H9 (cell line): ENCODE results near the gene AMIGO1. TPM values are rescaled to one million over a fixed set of nuclear protein-coding genes. Genes with fewer than 3 reads are reported as not detected.

Source experiments
- DNase-seq: peaks from one replicate; pipeline ENCODE4 v3.0.0-alpha.2; 2017
- H2AFZ ChIP-seq: one replicate; pipeline ENCODE4 v1.6.1; 2013; ENCODE audit warnings: mild to moderate bottlenecking, low read length, control low read depth, moderate library complexity
- H2AK5ac ChIP-seq: 2 replicates; pipeline ENCODE4 v1.6.1; 2013; ENCODE audit warnings: low read length, control low read depth, mixed read lengths; ENCODE audit not compliant: insufficient read length
- H2BK120ac ChIP-seq: one replicate; pipeline ENCODE4 v1.6.1; 2013; ENCODE audit warnings: low read depth, mild to moderate bottlenecking, low read length, control low read depth, inconsistent platforms; ENCODE audit not compliant: poor library complexity, severe bottlenecking
- H2BK12ac ChIP-seq: 2 replicates; pipeline ENCODE4 v1.6.1; 2013; ENCODE audit warnings: low read length, control low read depth, mixed read lengths, low read depth; ENCODE audit not compliant: insufficient read length
- H2BK15ac ChIP-seq: 2 replicates; pipeline ENCODE4 v1.6.1; 2013; ENCODE audit warnings: low read depth, low read length, control low read depth
- H2BK20ac ChIP-seq: one replicate; pipeline ENCODE4 v1.6.1; 2013; ENCODE audit warnings: low read depth, mild to moderate bottlenecking, low read length, control low read depth, inconsistent platforms; ENCODE audit not compliant: poor library complexity, severe bottlenecking
- H2BK5ac ChIP-seq: 2 replicates; pipeline ENCODE4 v1.6.1; 2013; ENCODE audit warnings: low read length, control low read depth, mixed read lengths; ENCODE audit not compliant: insufficient read length
- H3K14ac ChIP-seq: 2 replicates; pipeline ENCODE4 v1.6.1; 2013; ENCODE audit warnings: low read length, control low read depth; ENCODE audit not compliant: insufficient read depth
- H3K18ac ChIP-seq: 2 replicates; pipeline ENCODE4 v1.6.1; 2013; ENCODE audit warnings: low read depth, mild to moderate bottlenecking, mixed read lengths, low read length, control low read depth; ENCODE audit not compliant: insufficient read length
- H3K23ac ChIP-seq: 2 replicates; pipeline ENCODE4 v1.6.1; 2013; ENCODE audit warnings: low read length, control low read depth, mixed read lengths, low read depth; ENCODE audit not compliant: insufficient read length
- H3K23me2 ChIP-seq: 2 replicates; pipeline ENCODE4 v1.6.1; 2013; ENCODE audit warnings: low read depth, mild to moderate bottlenecking, mixed read lengths, low read length, control low read depth; ENCODE audit not compliant: insufficient read length, poor library complexity, severe bottlenecking
- H3K27ac ChIP-seq: 2 replicates; pipeline ENCODE4 v1.5.1; 2013; ENCODE audit warnings: low read length, control low read depth, mixed read lengths, low read depth; ENCODE audit not compliant: insufficient read length
- H3K27me3 ChIP-seq: 2 replicates; pipeline ENCODE4 v1.6.1; 2013; ENCODE audit warnings: low read length, control low read depth, inconsistent platforms; ENCODE audit not compliant: insufficient read depth
- H3K4ac ChIP-seq: 2 replicates; pipeline ENCODE4 v1.6.1; 2013; ENCODE audit warnings: low read depth, mild to moderate bottlenecking, control low read depth, inconsistent platforms, low read length, moderate library complexity
- H3K4me1 ChIP-seq: 2 replicates; pipeline ENCODE4 v1.6.1; 2013; ENCODE audit warnings: low read length, control low read depth, inconsistent platforms; ENCODE audit not compliant: insufficient read depth
- H3K4me2 ChIP-seq: 2 replicates; pipeline ENCODE4 v1.6.1; 2013; ENCODE audit warnings: low read length, control low read depth, mixed read lengths; ENCODE audit not compliant: insufficient read length, insufficient read depth
- H3K56ac ChIP-seq: 2 replicates; pipeline ENCODE4 v1.6.1; 2013; ENCODE audit warnings: low read depth, mild to moderate bottlenecking, mixed read lengths, low read length, control low read depth; ENCODE audit not compliant: insufficient read length
- H3K79me1 ChIP-seq: 2 replicates; pipeline ENCODE4 v1.6.1; 2013; ENCODE audit warnings: low read depth, mild to moderate bottlenecking, moderate library complexity, low read length, control low read depth, inconsistent platforms; ENCODE audit not compliant: insufficient read depth, poor library complexity, severe bottlenecking
- H3K79me2 ChIP-seq: 2 replicates; pipeline ENCODE4 v1.6.1; 2013; ENCODE audit warnings: low read length, control low read depth, inconsistent platforms; ENCODE audit not compliant: insufficient read depth
- H3K9ac ChIP-seq: 2 replicates; pipeline ENCODE4 v1.6.1; 2013; ENCODE audit warnings: low read length, control low read depth, mixed read lengths; ENCODE audit not compliant: insufficient read length; ENCODE audit errors: extremely low read depth
- H3K9me3 ChIP-seq: one replicate; pipeline ENCODE4 v1.6.1; 2013; ENCODE audit warnings: low read depth, low read length, inconsistent platforms; ENCODE audit not compliant: control insufficient read depth
- H3T11ph ChIP-seq: one replicate; pipeline ENCODE4 v1.6.1; 2013; ENCODE audit warnings: mild to moderate bottlenecking, low read length, control low read depth, inconsistent platforms
- H4K20me1 ChIP-seq: one replicate; pipeline ENCODE4 v1.6.1; 2013; ENCODE audit not compliant: control insufficient read depth, insufficient read length, insufficient read depth
- H4K5ac ChIP-seq: 2 replicates; pipeline ENCODE4 v1.6.1; 2013; ENCODE audit warnings: low read depth, mild to moderate bottlenecking, mixed read lengths, low read length, control low read depth; ENCODE audit not compliant: insufficient read length
- H4K8ac ChIP-seq: replicated peaks from 2 replicates; pipeline ENCODE4 v1.6.1; 2013; ENCODE audit warnings: low read length, control low read depth, mixed read lengths, low read depth; ENCODE audit not compliant: insufficient read length
- H4K91ac ChIP-seq: 2 replicates; pipeline ENCODE4 v1.6.1; 2013; ENCODE audit warnings: low read depth, mild to moderate bottlenecking, moderate library complexity, mixed read lengths, low read length, control low read depth; ENCODE audit not compliant: insufficient read length
- H3K27ac Mint-ChIP-seq, 3 experiments: 2 replicates in 2 of 3; 3 replicates in 1 of 3; pipeline ENCODE4 v1.8.0; 2020 to 2021; ENCODE audit warnings: mixed read lengths in 3 of 3, mild to moderate bottlenecking in 1 of 3, moderate library complexity in 1 of 3
- H3K27me3 Mint-ChIP-seq: 2 replicates; pipeline ENCODE4 v1.8.0; 2021; ENCODE audit warnings: low read depth, mild to moderate bottlenecking, moderate library complexity, mixed read lengths
- H3K36me3 Mint-ChIP-seq, 3 experiments: 2 replicates in 2 of 3; 3 replicates in 1 of 3; pipeline ENCODE4 v1.8.0; 2020 to 2021; ENCODE audit warnings: low read depth in 3 of 3, mixed read lengths in 3 of 3; ENCODE audit not compliant: insufficient read depth in 1 of 3
- H3K4me1 Mint-ChIP-seq, 2 experiments: 2 replicates each; pipeline ENCODE4 v1.8.0; 2020; ENCODE audit warnings: mixed read lengths in 2 of 2
- H3K4me3 Mint-ChIP-seq, 2 experiments: 2 replicates in 1 of 2; 3 replicates in 1 of 2; pipeline ENCODE4 v1.8.0; 2020 to 2021; ENCODE audit warnings: mild to moderate bottlenecking in 2 of 2, mixed read lengths in 2 of 2, moderate library complexity in 1 of 2
- H3K9me3 Mint-ChIP-seq, 2 experiments: 2 replicates in 1 of 2; 3 replicates in 1 of 2; pipeline ENCODE4 v1.8.0; 2020; ENCODE audit warnings: mild to moderate bottlenecking in 2 of 2, mixed read lengths in 2 of 2, moderate library complexity in 1 of 2
- WGBS: extraction: QIAGEN DNeasy Blood & Tissue Kit; methylation state at CpG from one replicate; pipeline ENCODE4 v1.1.7; 2013; ENCODE audit warnings: missing lambda C conversion rate, low lambda C conversion rate, mixed read lengths; ENCODE audit not compliant: insufficient read length; ENCODE audit errors: extremely low coverage; 5-methylcytosine and 5-hydroxymethylcytosine counted together
- total RNA-seq: library from RNA; stranded (reverse); gene quantifications from 2 replicates; pipeline ENCODE4 v1.2.1, GENCODE V29; 2021
- TF ChIP-seq, protein P1 (sequence below): fragments of 200-600 bp; sonication (generic); conservative IDR thresholded peaks from 3 replicates; pipeline ENCODE4 v1.8.0; 2021; ENCODE audit warnings: antibody characterized with exemption, mild to moderate bottlenecking

AMIGO1 gene
- total RNA-seq, 1 experiment from 2014 or later, result 4.1 TPM

DNA sequence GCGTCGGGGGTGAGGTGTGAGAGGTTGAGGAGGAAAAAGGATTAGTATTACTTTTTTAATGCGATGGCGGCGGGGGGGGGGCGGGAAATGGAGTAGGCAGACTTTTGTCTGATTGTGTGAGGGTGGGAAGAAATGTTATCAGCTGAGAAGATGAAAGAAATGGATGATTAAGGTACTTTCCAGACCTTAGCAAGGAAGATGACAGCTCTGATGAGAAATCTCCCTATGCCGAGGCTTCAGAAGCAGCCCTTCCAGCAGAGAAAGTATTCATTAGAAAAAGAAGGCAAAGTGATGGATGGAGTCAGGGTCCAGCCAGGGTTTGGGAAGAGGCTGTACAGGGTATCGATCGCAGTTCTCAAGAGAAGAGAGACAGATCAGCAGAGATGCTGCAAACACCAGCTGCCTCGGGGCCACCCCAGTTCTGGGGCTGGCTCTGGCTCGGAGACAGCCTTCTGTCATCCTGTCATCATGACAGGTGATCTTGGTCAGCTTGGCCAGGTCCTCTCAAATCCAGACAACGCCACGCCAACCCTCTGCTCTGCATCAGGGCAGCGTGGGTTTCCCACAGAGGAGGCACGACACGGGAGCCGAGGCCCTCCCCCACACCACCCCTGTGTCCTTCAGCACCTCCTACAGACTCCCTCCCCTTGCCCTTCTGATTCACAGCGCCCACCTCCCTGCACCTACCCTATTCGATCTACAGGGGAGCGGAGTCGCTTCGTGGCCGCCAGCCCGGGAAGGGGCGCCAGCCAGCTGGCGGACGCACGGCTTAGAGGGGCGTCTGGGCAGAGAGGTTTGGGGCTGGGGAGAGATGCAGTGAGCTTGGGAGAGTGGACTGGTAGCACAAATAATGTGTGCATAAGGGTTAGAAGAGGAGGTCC is 26.5 kb downstream of the AMIGO1 start:
- H3K18ac ChIP-seq, result no peak overlapping the region
- no peak overlapping the region for H3K23ac ChIP-seq
- H3K4me2 ChIP-seq, result peak overlapping the region; percentile 97
- no peak overlapping the region for H2BK12ac ChIP-seq
- H2AK5ac ChIP-seq, result no peak overlapping the region
- H2BK20ac ChIP-seq, result no peak overlapping the region
- H3K9me3 Mint-ChIP-seq, result no peaks in the 10 kb centered on the region; a peak in 1 of 5 replicates
- H3K27ac ChIP-seq, result no peak overlapping the region
- H3K14ac ChIP-seq, result no peak overlapping the region
- peaks cover 2% of the 10 kb centered on the region; the same call in 1 of the 2 replicates for H3K4me1 ChIP-seq
- H3K56ac ChIP-seq, result no peak overlapping the region
- H3K36me3 Mint-ChIP-seq, result peaks cover 5 to 21% (median 8%) of the 10 kb centered on the region in 3 experiments; a peak in 6 of 7 replicates
- H3K9ac ChIP-seq, result no peak overlapping the region
- no peak overlapping the region for H4K8ac ChIP-seq
- no peaks in the 10 kb centered on the region for H3K79me2 ChIP-seq
- H3K23me2 ChIP-seq, result peaks cover 15% of the 10 kb centered on the region
- H3K79me1 ChIP-seq, result no peaks in the 10 kb centered on the region
- no peak overlapping the region for H4K5ac ChIP-seq
- no peak overlapping the region for H3K4ac ChIP-seq
- H3K27ac Mint-ChIP-seq, result peak overlapping the region in 2 of 3 experiments; percentile 44 to 47; a peak in 2 of 7 replicates
- no peaks in the 10 kb centered on the region for H4K20me1 ChIP-seq
- WGBS, result no CpG with 5 or more reads among the region's 29 CpGs
- no peak overlapping the region for H4K91ac ChIP-seq
- no peak for DNase-seq
- no peak overlapping the region for H2AFZ ChIP-seq
- no peak overlapping the region for H2BK120ac ChIP-seq
- H2BK15ac ChIP-seq, result no peak overlapping the region
- H3K9me3 ChIP-seq, result no peaks in the 10 kb centered on the region
- no peak overlapping the region for H2BK5ac ChIP-seq
- H3K27me3 Mint-ChIP-seq, result peaks cover 24% of the 10 kb centered on the region
- no peaks in the 10 kb centered on the region for H3K27me3 ChIP-seq
- H3T11ph ChIP-seq, result no peak overlapping the region
- TF ChIP-seq, protein P1, sequence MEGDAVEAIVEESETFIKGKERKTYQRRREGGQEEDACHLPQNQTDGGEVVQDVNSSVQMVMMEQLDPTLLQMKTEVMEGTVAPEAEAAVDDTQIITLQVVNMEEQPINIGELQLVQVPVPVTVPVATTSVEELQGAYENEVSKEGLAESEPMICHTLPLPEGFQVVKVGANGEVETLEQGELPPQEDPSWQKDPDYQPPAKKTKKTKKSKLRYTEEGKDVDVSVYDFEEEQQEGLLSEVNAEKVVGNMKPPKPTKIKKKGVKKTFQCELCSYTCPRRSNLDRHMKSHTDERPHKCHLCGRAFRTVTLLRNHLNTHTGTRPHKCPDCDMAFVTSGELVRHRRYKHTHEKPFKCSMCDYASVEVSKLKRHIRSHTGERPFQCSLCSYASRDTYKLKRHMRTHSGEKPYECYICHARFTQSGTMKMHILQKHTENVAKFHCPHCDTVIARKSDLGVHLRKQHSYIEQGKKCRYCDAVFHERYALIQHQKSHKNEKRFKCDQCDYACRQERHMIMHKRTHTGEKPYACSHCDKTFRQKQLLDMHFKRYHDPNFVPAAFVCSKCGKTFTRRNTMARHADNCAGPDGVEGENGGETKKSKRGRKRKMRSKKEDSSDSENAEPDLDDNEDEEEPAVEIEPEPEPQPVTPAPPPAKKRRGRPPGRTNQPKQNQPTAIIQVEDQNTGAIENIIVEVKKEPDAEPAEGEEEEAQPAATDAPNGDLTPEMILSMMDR, result peak; percentile 45; the same call in 2 of the 3 replicates
- H3K4me1 Mint-ChIP-seq, result peaks cover 25 to 32% of the 10 kb centered on the region in 2 experiments
- peak overlapping the region; percentile 86 to 91 for H3K4me3 Mint-ChIP-seq
